AG09309 (cell line): Measurements from ENCODE around the gene PLSCR4.

Source experiments
- DNase-seq: peaks from one replicate; pipeline ENCODE4 v3.0.0-alpha.2; 2010; ENCODE audit warnings: low read depth
- H3K4me3 ChIP-seq: 2 replicates; pipeline ENCODE4 v1.5.1; 2011; ENCODE audit warnings: mild to moderate bottlenecking, low read depth, low read length, moderate library complexity; ENCODE audit not compliant: control insufficient read depth
- CTCF ChIP-seq: IDR thresholded peaks from 2 replicates; pipeline ENCODE4 v1.5.1; 2011; ENCODE audit warnings: mild to moderate bottlenecking, low read depth, low read length, inconsistent platforms; ENCODE audit not compliant: insufficient read depth, control insufficient read depth; ENCODE audit errors: missing control alignments

Gene PLSCR4

GRCh38 chr3:146181216-146181615, 69.7 kb downstream of the PLSCR4 start:
- no peak for DNase-seq
- no peak for TF ChIP-seq CTCF
- no peak overlapping the region for H3K4me3 ChIP-seq

- TF ChIP-seq CTCF = no peak
- DNase-seq = no peak
- no peak overlapping the region for H3K4me3 ChIP-seq
Observed at GRCh38 chr3:146180376-146180775, 70.5 kb downstream of the PLSCR4 start.

GRCh38 chr3:146178006-146178689, 72.8 kb downstream of the PLSCR4 start:
- TF ChIP-seq CTCF = no peak
- H3K4me3 ChIP-seq = no peak overlapping the region
- no peak for DNase-seq

- TF ChIP-seq CTCF = no peak
- DNase-seq = no peak
- H3K4me3 ChIP-seq = no peak overlapping the region
Observed at GRCh38 chr3:146177519-146177918, 73.4 kb downstream of the PLSCR4 start.

- no peak overlapping the region for H3K4me3 ChIP-seq
- DNase-seq = no peak
- TF ChIP-seq CTCF = no peak
Observed at GRCh38 chr3:146177072-146177471, 73.8 kb downstream of the PLSCR4 start.

- TF ChIP-seq CTCF = no peak
- no peak overlapping the region for H3K4me3 ChIP-seq
- no peak for DNase-seq
Observed at GRCh38 chr3:146172586-146172985, 78.3 kb downstream of the PLSCR4 start.
